ENCODE results near the gene AHDC1.
"Not testable (repeated sequence)": the region's sequence is repeated elsewhere in the genome, so short reads cannot be mapped to it uniquely, and the experiment has no call there.

AHDC1 gene

DNA sequence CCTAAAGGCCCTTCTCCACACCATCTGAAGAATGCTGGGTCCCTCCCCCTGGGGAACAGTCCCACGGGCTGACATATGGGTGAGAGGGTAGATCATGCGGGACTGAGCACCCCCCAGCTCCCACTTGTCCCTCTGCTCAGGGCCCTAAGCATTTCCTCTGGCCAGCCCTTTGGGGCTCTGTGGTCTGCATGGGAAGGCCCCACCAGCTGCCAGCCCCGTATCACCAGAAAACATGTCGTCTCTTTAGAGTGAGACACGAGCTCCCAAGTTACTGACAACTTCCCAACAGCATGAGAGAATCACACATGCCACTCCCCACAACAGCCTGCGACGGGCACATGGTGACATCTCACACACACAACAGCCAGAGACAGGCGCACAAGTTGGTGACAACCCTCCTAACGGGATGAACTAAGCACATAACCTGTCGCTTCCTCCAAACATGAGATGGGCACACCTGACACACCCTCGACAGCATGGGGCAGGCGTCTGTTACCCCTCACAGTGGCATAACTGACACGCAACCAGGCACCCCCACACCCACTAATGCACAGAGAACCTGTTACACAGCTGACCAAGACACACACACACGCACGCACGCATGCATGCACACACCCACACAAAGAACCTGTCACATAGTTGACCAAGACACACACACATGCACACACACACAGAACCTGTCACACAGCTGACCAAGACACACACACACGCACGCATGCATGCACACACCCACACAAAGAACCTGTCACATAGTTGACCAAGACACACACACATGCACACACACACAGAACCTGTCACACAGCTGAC is 41.2 kb downstream of the AHDC1 start:
- no peak for DNase-seq

DNA sequence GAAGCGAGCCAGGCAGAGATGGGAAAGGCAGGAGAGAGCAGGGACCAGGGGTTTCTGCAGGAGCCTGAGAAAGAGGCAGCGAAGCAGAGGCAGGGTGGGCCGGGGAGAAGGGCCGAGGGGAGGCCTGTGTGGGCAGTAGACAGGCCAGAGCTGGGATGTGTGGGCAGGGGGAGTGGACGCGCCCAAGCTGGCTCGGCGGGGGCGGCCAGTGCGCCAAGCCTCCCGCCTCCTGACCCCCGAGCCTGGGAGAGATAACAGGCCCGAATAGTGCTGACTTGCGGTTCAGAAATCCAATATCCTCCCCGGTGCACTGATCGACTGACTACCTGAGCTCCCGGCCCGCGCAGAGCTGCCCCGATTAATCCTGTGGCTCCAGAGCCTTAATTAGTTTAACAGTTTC is 41.9 kb downstream of the AHDC1 start:
- no peak for DNase-seq

DNA sequence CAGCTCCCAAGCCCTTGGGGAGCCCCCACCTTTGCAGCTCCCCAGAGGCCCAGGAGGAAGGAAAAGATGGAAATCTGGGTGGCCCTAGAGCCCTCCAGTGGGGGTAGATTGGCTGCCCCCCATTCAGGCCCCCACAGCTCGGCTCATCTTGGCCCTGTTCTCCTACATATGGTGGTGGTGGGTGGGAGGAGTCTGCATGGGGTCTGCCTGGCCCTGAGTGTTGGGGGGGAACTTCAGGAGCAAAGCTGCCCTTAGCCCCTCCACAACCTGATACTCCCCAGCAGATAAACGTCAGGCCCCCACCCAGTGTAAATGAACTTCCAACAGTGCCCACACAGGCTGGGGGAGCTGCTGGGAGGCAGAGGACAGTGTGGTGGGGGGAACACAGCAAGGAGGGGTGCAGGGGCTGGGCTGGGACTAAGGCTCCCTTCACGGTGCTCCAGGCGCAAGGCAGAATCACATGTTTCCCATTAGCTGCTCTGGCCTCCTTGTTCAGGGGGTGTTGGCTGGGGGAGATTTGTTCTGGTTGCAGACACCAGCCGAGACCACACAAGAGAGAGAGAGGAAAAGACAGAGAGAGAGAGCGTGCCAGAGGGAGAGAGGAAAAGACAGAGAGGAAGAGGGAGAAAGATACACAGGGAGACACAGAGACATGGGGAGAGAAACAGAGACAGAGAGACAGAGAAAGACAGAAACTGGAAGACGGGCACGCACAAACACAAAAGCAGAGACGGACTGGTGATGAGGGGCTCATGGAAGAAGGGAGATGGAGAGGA is 42.6 kb downstream of the AHDC1 start:
- DNase-seq, result no peak

DNA sequence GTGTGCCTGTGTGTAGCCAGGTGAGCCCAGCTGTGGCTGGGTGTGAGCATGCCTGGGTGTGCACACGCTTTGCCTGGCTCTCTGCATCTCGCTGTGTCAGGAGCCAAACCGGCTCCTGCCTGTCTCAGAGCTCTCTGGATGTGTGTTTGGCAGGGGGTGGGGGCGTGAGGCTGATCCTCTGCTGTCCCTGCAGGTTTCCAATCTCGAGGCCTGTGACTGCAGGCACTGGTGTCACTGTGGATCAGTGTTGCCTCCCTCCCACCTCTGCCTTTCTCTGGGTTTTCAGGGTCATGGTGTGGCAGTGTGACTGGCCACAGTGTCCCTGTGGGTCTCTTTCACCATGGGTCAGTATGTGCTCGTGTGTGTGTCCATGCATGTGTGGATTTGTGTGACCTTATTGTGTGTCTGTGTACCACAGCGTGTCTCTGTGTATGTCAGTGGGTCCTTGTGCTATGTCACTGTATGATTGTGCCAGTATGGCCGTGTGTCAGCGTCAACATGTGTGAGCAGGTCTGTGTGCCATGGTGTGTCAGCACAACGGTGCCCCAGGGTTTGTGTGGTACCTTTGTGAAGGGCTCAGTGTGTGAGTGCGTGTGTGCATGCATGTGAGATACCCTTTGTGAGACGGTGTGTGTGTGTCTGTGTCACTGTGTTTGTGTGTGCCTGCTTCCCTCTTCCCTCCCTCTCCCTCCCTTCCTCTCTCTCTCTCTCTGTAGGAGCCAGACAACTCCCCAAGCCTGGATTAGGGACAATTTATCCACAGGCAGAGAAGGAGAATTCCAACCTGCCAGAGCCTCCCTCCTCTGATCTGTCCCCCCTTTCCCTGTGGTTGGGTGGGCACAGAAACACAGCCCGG is 43.4 kb downstream of the AHDC1 start:
- no peak for DNase-seq

DNA sequence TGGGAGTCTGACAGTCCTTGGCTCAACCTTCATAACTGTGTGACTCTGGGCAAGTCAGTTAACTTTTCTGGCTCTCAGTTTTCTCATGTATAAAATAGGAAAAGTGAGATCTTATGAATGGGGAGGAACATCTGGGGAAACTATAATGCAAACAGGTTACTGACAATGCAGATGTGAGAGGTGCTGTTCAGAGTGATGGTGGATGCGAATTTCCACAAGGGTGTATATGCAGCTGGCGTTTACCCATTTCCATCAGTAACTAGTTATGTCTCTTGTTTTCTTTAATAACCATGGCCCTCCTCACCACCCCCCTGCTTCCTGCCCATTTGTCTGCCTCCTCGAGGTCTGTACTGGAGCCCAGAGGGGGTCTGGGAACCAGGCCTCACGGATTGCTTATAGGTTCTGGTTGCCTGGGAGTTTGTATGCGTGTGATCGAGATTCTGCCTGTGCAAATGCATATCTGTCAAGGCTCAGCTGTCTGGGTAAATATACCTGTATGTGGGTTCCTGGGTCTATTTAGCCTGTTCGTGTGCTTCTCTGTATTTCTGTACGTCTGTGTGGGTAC is 44.4 kb downstream of the AHDC1 start:
- no peak for DNase-seq

DNA sequence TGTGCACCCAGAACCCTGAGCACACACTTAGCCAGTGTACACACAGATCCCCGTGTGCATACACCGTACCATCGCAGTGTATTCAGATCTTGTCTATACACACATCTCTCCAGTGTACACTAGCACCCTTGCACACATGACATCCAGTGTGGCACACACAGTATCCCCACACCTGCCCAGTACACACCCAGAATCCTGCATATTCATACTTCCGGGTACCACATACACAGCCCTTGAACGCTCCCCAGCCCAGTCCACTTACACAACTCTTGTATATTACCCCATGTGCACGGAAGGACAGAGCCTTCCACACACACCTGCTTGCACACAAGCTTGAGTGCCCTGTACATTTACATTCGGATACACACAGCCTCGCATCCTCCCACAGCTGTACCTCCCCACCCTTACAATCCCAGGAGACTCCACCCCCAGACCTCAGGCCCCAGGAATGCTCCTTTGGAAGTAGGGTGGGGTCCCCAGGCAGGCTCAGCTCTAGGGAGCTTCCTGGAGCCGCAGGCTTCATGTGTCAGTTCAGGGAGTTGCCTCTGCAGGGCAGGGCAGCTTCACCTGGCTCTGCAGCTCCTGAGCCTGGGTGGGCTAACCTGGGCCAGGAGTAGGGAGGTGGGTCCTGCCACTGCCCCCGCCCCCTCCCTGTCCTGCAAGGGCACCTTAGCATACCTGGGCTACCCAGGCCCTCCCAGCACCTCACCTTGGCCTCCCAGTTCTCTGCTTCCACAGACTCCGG is 46.2 kb downstream of the AHDC1 start:
- DNase-seq, result no peak

DNA sequence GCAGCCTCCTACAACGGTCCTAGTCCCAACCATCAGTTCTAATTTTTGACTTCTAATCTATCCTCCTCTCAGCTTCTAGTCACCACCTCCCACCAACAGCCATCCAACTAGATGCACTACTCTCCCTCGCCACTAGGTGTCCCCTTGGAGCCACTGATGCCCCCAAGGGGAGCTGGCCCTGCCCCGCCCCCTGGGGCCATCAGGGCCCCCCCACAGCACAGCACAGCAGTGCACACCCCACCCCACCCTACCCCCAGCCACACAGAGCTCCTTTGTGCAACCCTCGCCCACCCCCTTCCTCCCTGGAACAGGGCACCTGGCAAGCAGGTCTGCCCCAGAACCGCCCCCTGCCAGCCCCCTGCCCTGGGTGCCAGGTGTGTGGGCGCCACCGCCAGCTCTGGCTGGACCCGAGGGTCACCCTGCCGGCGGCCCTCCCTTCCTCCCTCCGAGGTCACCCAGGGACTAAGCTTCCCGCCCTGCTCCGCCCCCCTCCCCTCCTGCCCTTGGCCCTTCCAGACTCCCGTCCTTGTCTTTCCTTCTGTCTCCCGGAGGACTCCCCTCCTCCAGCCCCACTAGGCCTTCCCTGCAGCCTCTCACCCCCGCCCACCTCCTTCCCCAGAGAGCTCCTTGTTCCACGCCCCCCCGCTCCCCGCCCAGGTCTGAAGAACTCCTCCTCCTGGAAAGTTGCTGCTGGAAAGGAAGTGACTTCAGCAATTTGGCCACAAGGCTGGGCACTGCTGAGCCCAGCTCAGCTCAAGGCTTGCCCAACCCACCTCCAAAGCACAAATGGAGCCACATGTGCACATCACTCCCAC is 47.0 kb downstream of the AHDC1 start:
- no peak for DNase-seq

DNA sequence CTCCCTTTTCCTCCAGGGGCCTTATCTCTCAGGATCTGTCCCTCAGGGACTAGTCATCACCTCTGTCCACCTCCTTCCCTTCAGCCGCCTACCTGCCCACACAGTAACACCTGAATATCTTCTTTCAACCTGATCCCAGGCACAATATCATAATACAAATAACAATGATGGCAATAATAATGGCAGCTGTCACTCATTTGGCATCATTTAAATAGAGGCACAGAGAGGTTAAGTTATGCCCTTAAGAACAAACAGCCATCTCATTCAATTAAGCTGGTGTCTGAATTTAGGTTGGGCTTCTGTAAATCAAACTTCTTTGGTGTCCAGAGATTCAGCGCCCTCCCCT is 47.5 kb downstream of the AHDC1 start:
- DNase-seq, result no peak

DNA sequence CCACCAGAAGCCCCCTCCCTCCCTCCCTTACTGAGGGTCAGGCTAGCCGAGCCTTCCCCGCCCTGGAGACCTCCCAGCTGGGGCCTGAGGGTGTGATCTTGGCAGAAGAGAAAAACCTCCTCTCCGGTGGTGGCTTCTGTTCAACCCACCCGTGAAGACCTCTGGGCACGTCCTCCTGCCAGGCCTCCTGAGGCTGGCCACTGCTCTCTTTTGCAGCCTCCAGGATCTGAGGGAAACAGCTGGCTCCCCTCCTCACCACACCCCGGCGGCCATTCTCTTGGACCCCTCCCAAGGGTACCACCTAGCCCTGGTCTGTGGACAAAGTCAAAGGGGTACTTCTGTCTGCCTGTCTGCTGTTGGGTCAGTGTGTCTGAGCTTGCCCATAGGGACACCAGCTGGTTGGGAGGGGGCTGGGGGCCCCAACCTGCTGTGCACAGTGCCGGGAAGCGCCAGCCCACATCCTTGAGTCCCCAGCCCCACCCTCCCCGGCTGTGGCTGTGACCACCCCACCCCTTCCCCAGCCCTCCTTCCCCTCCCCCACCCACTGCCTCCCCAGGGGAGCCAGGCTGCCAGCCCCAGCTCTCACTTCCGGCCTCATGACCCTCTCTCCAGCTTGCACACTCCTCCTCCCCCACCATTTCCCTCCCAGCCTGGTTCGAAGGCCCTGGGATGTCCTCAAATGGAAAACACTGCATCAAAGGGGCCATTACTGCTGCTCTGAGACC is 48.1 kb downstream of the AHDC1 start:
- DNase-seq, result no peak

DNA sequence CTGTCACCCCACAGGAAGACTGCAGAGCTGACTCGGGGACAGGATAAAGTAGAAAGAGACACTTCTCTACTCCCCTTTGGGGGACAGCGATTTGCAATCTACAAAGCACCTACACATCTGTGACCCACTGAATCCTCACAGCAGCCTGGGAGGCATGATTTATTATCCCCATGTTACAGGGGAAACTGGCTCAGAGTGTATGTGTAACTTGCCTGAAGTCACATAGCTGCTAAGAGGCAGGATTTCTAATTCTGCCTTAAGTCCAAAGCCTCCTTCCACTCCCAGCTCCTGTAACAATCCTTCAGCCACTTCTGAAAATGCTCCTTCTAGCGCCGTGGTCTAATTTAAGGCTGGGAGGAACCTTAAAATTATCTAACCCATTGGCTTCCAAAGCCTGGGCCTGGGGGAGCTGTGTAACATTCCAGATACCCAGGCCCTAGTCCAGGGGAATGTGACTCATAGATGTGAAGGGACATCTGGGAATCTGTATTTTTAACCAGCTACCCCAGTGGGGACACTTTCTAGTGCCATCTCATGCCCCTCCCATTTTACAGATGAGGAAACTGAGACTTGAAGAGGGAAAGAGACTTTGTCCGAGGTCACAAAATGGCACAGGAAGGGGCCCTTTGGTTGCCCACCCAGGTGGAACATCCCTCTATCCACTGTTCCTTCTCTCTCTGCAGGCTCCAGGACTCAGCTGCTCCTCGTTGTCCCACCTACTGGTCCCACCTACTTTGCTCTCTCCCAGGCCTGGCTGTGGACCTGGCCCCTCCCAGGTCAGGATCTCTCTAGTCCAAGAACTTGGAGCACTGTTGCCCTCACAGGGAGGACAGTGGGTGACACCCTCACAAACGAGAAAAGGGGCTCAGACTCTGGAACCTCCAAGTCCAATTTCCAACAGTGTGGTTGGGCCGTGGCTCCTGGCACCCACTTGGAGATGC is 48.9 kb downstream of the AHDC1 start:
- DNase-seq, result no peak

DNA sequence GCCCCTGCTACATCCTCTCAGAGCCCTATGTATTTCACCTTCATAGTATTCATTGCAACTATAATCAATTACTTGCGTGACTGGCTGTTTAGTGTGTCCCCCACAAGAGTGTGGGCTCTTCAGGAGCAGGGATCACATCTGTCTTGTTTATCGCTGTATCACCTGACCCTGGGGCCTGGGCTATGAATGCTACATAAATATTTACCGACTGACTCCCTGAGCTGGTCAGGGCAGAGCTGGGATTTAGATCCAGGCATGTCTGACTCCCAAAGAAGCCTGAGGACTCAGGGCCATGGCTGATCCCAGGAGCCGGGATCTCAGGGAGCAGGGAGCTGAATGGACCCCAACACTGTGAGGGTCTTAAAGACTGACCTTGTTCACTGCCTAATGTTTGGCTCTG is 49.7 kb downstream of the AHDC1 start:
- no peak for DNase-seq

DNA sequence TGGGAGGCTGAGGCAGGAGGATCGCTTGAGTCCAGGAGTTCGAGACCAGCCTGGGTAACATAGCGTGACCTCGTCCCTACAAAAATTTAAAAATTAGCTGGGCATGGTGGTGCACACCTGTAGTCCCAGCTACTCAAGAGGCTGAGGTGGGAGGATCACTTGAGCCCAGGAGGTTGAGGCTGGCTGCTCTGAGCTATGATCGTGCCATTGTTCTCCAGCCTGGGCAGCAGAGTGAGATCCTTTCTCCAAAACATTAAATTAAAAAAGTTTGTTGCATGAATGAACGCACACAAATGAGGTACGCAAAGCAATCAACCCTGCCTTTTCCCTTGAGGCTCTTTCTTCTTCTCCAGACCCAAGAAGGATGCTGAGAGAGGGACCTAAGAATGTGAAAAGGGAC is 50.1 kb downstream of the AHDC1 start:
- not testable (repeated sequence) for DNase-seq

DNA sequence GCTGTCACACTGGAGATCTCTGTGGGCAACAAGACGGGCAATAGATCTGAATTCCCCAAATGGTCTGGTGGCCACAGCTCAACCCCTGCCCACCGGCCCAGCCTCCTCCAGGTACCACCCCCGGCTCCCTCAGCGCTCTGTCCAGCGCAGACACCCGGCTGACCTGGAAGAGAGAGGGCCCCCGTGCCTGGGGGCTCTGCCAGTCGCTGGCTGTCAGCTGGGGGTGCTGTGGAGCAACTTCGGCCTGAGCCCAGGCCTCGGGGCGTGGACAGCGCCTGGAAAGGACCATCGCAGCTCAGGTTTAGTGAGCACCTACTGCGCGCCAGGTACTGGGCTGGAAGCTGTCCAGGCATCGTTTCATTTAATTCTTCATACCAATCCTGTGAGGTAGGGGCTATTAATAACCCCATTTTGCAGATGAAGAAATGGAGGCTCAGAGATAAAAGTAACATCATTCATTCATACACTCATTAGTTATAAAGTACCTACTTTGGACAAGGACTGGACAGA is 51.0 kb downstream of the AHDC1 start:
- no peak for DNase-seq

DNA sequence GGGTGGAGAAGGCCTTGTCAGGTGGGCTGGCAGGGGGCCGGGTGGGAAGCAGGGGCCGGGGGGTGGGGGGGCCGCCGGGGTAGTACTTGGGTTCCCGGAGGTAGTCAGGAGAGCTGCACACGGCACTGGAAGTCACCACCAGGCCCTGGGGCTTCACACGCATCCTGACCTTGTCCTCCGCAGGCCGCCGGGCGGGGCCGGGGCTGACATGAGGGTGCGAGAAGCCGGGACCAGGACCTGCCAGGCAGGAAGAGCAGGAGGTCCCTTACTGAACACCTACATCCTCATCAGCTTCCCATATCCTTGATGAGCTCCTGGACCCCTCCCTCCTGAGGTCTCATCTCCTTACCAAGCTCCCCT is 52.0 kb downstream of the AHDC1 start:
- no peak for DNase-seq

DNA sequence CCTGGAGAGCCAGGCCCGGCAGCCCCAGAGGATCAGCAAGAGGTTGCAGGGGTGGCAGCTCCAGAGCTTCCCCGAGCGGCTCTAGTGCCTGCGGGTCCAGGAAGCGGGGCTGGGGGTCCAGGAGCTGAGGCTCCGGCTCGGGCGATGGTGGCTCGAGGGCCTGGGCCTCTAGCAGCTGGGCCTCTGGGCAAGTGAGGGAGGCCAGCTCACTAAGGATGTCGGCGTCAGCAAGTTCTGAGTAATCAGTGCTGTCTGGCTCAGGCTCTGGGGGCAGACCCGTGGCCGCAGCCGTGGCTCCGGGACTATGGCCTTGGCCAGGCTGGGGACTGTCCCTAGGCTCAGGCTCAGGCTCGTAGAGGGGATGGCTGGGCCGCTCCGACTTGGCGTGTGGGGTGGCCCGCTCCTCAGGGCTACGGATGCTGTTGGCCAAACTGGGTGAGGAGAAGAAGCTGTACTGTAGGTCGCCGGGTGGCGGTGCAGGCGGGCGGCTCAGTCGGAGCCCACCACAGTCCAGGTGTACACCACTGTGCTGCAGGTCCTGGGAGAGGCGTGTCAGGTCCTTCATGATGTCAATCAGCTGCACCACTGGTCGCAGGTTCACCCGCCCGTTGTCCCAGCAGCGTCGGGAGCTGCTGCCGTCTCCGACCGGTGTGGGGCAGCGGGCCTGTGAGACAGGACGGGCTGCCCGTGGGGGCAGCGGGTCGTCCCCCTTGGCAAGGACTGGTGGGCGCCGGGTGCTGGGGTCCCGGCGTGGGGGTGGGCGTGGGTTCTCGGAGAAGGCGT is 52.6 kb downstream of the AHDC1 start:
- DNase-seq, result no peak

DNA sequence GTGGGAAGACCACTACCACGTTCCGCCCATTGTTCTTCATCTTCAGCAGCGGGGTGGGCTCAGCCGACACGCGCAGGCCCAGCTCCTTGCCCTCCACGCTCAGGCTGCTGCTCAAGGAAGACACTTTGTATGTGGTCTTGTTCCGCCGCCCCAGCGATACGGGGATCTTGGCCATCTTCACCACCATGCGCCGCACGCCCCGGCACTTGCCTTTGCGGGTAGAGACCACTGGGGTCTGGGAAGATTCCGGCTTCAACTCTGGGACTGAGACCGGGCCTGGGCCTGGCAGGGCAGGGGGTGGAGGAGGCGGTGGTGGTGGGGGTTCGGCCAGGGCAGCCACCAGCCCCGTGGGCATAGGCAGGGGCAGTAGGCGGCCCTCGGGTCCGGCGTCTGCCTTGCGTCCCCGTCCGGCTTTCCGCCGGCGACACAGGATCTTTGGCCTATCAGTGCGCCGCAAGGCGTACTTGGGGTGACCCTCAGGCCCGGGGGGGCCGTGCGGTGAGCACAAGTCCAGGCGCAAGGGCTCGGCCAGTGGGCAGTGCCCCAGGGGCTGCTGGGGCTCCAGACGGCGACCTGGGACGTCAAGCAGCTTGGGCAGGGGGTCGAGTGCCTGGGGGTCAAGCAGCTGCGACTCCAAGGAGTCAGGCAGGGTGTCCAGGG is 53.3 kb downstream of the AHDC1 start:
- DNase-seq, result no peak

DNA sequence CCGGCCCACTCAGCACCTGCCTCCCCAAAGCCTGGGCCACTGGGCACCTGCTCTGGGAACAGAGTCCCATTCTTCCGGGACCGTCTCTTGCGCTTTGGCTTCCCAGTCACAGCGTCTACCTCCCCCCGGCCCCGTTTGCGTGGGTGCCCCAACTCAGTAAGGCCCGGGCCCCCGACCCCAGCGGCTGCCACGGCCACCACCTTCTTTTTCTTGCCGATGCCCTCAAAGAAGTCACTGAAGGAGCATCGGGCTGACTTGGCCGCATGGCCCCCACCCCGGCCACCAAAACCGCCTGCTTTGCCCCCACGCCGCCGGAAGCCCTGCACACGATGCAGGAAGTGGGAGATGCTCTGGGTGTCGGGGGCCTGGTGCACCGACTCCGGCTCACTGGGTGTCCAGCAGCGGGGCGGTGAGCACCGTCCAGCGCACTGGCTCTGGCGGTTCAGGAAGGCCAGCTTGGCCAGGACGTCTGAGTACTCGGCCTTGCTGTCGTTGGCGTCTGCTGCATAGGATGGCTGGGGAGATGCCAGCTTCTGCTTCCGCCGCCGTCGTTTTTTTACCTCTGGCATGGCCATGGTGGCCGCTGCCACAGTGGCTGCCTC is 54.0 kb downstream of the AHDC1 start:
- no peak for DNase-seq
